Glomerular visceral epithelial cell (primary cell): ENCODE results near the gene TUSC7.

ENCODE experiments used
- DNase-seq: peaks from one replicate; pipeline ENCODE4 v3.0.0-alpha.2; 2016; ENCODE audit errors: extremely low spot score

The TUSC7 gene

GRCh38 chr3:116709479-116709878 lies at the start of gene TUSC7:
TSS of gene TUSC7 (plus strand) at chr3:116709779.
- no peak for DNase-seq

- no peak for DNase-seq
Observed at GRCh38 chr3:116661196-116661595, 48.4 kb upstream of the TUSC7 start.

- no peak for DNase-seq
Observed at GRCh38 chr3:116663161-116664110, 46.1 kb upstream of the TUSC7 start.

GRCh38 chr3:116667324-116667723 lies 42.3 kb upstream of the TUSC7 start:
- DNase-seq = no peak

GRCh38 chr3:116667791-116668190 lies 41.8 kb upstream of the TUSC7 start:
- DNase-seq = no peak

GRCh38 chr3:116669576-116669975 lies 40.0 kb upstream of the TUSC7 start:
- DNase-seq = no peak

GRCh38 chr3:116671151-116671550 lies 38.4 kb upstream of the TUSC7 start:
- DNase-seq = no peak

GRCh38 chr3:116678853-116679252 lies 30.7 kb upstream of the TUSC7 start:
- DNase-seq = no peak

- no peak for DNase-seq
Observed at GRCh38 chr3:116691041-116691440, 18.5 kb upstream of the TUSC7 start.

- DNase-seq = no peak
Observed at GRCh38 chr3:116701070-116701469, 8.5 kb upstream of the TUSC7 start.

GRCh38 chr3:116702334-116702733 lies 7.2 kb upstream of the TUSC7 start:
- no peak for DNase-seq

GRCh38 chr3:116707531-116707930 lies 2.0 kb upstream of the TUSC7 start:
- DNase-seq = no peak

GRCh38 chr3:116716490-116716889 lies 6.9 kb downstream of the TUSC7 start:
- DNase-seq = no peak

- no peak for DNase-seq
Observed at GRCh38 chr3:116717566-116717965, 8.0 kb downstream of the TUSC7 start.

GRCh38 chr3:116728454-116728853 lies 18.9 kb downstream of the TUSC7 start:
- no peak for DNase-seq

GRCh38 chr3:116734243-116734642 lies 24.7 kb downstream of the TUSC7 start:
- DNase-seq = no peak

GRCh38 chr3:116739678-116740077 lies 30.1 kb downstream of the TUSC7 start:
- DNase-seq = no peak

- DNase-seq = no peak
Observed at GRCh38 chr3:116740293-116740692, 30.7 kb downstream of the TUSC7 start.

- DNase-seq = no peak
Observed at GRCh38 chr3:116741467-116741866, 31.9 kb downstream of the TUSC7 start.

- no peak for DNase-seq
Observed at GRCh38 chr3:116743062-116743461, 33.5 kb downstream of the TUSC7 start.

GRCh38 chr3:116749388-116749787 lies 39.8 kb downstream of the TUSC7 start:
- DNase-seq = no peak

- no peak for DNase-seq
Observed at GRCh38 chr3:116757315-116757714, 47.7 kb downstream of the TUSC7 start.

- no peak for DNase-seq
Observed at GRCh38 chr3:116759316-116759715, 49.7 kb downstream of the TUSC7 start.
